Skeletal muscle cell (primary cell): ENCODE results near the gene SLC25A26.

Source experiments
- DNase-seq: peaks from one replicate; pipeline ENCODE4 v3.0.0-alpha.2; 2010; ENCODE audit warnings: low read depth
- H3K4me3 ChIP-seq: 2 replicates; pipeline ENCODE4 v1.5.1; 2011; ENCODE audit warnings: low read depth, mild to moderate bottlenecking, control low read depth, low read length, moderate library complexity

SLC25A26 gene

DNA sequence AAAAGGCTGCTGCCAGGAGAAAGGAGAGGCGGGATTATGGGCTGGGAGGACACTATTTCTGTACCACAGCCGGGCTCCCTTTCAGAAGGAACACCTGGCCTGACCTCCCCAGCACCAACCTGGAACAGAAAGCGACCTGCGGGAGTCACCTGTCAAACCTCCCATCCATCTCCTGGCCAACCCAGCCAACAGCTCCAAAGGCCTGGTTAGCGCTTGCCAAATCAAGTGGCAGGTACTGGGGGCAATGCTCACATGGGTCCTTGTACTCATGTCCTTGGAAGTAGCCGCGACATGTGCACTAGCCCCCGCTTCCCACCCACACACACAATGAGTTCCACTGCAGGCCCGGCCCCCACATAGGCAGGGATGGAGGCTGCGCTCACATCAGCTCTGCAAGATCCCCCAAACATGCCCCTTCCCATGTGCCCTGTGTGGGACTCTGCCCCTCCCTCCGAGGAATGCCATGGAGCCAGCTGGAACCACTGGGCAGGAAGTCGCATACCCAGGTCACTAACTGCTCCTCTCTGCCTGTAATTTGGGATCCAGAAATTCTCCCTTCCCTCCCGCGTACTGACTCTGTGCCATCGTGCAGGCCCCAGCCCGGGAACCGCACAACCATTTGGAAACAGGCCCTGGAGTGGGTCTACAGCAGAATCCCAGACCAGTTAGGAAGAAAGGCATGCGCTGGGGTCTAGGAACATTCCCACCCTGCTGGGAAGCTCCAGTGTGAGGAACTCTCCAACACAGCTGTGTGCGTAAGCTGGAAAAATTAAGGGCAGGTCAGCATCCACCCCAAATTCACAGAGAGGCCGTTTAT is 181.1 kb downstream of the SLC25A26 start:
- H3K4me3 ChIP-seq, result no peak overlapping the region
- no peak for DNase-seq

DNA sequence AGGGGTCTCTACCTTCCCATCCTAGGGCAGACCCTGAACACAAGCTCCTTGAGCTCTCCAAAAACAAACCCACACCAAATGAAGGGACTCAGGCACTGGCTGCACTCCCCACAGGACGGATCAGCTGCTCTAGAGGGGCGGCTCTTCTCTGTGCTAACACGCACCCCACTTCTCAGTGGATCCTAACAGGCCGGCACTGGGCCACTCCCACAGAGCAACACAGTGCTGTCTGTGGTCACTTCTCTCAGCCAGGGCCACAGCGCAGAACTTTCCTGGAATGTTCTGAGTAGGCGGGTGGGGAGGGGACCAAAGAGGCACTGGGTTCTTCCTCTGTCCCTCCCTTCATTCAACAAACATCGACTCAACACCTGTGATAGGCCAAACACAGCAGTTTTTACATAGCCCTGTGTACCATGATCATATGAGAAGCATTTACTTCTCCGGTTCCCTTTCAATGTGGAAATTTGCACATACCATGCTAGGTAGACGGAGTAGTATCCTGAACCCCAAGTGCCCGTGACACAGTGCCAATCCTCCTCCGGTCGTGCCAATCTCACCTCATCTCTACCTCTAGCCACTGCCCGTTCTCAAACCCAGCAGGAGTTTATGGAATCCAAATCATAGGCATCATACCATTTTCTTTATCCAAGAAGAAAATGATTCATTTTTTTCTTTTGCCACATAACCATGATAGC is 181.9 kb downstream of the SLC25A26 start:
- DNase-seq, result no peak

DNA sequence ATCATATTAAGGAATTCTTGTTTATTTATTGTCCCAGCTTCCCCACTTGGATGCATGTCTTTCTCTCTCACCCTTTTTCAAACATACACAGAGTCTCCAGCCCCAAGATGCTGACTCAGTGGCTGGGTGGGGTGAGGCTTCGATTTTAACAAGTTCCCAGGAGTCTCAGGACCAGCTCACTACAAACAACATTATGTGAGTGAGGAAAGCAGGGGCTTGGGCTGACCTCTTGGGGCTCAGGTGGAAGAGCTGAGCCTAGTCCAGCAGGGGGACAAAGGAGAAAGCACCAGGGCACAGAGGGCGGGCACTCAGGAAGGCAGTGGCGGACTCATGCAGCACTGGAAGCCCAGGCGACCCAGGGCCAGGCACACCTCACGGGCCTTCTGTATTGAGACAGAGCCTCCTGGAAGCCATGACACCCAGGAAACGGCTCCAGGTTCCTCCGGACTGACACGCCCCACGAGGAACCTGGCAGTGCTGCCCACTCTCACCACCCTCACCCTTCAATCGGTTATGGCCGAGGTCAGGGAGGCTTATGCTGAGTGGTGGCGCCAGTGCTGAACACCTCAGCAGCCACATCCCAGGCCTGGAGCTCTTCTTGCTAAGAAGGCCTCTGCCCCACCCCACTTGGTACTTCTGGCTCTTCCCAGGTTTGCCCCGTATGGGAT is 182.7 kb downstream of the SLC25A26 start:
- H3K4me3 ChIP-seq, result no peak overlapping the region
- no peak for DNase-seq

More for the DNA sequence above, 181.9 kb downstream of the SLC25A26 start:
- H3K4me3 ChIP-seq, result no peak overlapping the region

DNA sequence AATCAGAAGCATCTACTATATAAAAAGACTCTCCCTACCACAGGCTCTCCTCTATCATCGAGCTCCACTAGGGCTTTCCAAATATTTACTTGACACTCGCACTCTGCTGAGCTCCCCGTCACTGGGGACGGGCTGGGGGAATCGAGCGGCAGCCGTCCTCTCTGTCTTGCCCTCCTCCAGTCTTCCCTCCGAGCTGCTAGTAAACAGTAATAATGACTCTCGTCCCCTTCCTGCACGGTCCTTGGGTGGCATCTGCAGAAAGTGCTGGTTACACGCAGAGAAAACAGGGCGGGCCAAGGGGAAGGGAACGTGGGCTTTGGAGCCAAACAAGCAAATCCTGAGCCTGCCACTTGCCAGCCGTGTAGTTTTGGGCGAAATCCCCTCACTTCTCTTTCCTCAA is 183.4 kb downstream of the SLC25A26 start:
- no peak for DNase-seq
- H3K4me3 ChIP-seq, result no peak overlapping the region

DNA sequence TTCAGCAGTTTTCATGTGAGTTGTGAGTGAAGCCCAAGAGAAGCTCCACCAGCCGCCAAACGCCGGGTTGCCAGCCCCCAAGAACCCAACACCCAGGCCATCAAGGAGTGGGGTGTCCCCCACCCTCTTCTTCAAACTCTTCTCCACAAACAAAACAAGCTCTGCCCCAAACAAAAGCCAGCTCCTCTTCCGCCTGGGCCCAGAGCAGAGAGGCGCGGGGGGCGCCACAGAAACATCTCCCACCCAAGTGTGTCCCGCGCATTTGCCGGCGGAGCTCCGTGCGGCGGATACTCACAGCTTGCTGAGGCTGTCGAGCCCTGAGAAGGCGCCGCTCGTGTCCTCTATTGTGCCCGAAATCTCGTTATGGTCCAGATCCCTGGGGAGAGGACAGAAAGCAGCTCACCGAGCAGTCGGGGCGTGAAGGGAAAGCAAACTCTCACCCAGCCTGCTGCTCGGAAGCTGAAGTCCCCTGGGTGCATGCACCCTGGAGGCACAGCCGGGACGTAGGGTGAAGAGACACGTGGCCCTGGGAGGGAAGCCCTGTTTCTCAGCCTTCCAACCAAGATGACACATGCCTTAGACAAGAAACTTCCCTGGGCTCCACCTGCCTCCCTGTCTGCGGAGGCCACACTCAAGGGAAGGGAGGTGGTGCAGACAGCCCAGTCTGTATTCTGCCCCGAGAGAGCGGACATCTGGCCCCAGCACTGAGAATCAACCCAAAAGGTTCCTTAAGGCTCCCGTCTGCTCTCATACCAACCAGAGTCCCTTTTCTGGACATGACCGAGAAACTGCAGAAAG is 184.3 kb downstream of the SLC25A26 start:
- no peak overlapping the region for H3K4me3 ChIP-seq
- DNase-seq, result no peak

DNA sequence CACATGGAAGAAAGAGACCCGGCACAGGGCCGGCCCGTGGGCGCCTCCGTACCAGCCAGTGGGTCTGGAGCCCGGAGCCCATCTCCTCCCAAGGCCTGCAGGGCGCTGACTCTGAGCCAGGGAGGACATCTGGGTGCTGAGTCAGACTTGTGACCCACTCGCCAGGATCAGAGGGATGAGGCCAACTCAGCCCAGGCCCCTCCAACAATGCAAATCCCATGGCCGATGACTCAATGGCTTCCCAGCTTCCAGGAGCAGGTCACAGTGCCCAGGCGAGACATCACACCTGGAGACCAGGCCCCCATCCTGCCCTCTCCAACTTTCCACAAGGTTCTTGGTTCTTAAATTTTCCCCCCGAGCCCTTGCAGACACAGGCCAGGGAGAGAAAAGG is 184.9 kb downstream of the SLC25A26 start:
- H3K4me3 ChIP-seq, result no peak overlapping the region
- no peak for DNase-seq

DNA sequence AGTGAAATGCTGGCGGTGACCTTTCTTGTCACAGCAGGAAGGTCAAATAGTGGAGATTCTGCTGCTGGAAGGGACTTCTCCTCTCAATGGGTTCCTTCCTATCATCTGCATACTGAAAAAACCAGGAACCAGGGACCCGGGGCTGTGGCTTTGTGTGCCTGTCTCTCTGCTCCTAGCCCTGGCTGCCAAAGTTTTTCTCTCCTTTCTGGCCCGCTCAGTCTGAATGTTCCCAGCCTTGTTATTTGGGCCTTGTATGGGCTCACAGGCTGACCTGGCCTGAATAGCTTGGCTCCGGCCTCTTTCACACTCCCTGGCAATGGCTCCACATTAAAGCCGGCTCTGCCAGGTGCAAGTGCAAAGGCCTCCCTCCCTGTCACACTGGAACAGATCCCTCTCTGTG is 185.4 kb downstream of the SLC25A26 start:
- no peak overlapping the region for H3K4me3 ChIP-seq
- no peak for DNase-seq

DNA sequence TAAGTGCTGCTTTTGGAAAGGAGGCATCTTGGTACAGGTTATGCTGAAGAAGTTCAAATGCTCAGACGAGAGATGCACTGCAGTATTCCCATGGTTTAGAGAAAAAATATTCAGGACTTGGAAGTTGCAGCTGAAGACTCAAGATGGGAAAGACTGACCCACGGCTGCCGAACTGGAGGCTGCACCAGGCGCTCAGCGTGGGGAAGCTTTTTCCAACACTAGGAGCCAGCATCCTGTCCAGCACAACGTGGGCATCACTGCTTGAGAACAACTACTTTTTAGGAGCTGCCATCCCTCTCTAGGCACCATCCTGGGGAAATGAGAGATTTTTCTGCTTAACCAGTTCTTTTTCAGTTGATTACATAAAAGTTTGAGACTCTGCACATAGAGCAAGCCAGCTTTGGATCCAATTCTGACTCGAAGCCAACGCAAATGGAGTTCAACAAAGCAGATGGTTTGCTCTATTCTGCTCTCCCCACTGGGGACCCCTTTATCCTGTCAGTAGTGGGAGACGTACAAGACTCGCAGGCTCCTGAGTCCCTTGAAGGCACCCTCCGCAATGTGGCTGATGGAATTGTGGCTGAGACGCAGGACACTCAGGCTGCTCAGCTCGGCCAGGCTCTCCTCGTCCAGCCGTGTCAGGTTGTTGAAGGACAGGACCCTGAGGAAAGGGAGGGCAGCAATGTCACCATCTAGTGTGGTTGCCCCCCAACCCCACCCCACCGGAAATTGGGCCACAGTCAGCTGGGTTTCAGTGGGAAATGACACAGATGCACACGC is 186.2 kb downstream of the SLC25A26 start:
- no peak for DNase-seq
- no peak overlapping the region for H3K4me3 ChIP-seq

DNA sequence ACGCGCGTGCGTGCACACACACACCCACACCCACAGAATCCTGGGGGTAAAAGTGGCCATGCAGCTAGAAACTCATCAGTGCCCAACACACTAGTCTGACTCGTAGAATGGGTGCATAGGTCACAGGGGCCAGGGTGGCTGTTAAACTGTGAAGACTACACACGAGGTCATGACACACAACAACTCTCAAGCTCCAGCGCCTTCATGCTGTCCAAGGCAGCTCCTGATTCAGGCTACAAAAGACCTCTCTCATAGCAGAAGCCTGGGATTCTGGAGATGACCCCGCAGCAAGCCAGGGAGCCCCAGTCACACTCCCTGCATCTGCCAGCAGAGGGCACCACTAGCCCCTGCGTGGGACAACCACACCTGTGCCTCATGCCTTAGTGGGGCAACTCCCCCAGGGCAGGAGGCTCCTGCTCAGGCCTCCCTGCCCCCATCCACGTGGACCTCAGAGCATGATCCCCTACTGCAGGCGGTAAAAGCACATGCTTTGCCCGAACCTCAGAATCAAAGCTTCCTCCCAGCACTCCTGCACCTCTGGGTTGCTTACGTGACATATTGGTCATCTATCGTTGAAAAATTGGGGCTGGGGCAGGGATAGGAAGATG is 186.9 kb downstream of the SLC25A26 start:
- DNase-seq, result no peak
- H3K4me3 ChIP-seq, result no peak overlapping the region

DNA sequence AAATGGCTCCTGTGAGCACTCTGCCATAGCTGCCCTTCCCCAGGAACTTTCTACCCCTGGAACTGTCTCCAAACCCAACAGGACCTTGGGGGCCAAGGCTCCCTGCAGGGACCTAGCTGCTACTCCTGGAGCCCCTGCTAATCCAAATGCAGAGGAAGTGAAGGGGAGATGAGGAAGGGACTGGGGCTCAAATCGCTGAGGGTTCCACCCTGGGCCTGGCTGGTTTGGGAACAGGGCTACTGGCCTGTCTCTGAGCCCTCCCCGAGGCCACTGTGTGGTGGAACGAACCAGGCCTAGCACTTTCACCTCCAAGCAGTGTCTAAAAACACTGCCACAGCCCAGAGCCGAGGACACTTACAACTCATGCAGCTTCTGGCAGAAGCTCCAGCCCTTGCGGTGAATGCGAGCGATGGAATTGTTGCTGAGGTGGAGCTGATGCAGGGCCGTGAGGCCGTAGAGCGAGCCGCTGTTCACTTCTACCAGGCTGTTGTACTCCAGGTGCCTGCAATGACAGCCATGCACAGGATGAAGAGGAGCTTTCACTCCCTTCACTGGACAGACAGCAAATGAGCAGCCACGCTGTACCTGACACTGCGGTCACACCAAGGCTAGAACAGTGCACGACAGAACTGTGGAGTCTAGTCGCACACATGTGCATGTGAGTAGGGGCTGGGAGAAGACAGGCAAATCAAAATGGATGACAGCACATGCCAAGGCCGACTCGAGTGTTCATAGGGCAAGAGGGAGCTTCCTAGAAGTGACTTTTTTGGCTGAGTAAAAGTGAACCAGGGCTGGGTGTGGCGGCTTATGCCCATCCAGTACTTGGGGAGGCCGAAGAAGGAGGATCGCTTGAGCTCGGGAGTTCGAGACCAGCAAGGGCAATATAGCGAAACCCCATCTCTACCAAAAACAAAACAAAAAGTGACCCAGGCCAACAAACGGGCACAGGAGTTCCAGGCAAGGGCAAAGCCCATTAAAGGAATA is 189.3 kb downstream of the SLC25A26 start:
- no peak for DNase-seq
- no peak overlapping the region for H3K4me3 ChIP-seq

DNA sequence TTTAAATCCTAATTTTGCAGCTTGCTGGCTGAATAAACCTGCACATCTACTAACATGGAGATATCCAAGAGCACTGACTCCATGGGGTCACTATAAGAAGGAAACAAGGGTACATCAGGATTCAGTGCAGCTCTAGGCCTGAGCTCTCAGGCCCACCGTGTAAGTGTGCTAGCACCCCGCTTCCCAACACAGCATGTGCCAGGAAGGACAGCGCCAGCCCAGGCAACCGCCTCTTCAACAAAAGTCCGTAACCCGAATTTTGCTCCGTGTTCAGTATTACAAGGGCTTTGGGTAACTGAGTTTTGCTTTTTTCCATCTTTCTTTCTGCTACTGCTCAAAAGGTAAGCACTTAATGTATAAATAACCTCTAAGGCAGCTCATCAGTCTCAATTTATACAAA is 190.2 kb downstream of the SLC25A26 start:
- no peak overlapping the region for H3K4me3 ChIP-seq
- DNase-seq, result no peak

DNA sequence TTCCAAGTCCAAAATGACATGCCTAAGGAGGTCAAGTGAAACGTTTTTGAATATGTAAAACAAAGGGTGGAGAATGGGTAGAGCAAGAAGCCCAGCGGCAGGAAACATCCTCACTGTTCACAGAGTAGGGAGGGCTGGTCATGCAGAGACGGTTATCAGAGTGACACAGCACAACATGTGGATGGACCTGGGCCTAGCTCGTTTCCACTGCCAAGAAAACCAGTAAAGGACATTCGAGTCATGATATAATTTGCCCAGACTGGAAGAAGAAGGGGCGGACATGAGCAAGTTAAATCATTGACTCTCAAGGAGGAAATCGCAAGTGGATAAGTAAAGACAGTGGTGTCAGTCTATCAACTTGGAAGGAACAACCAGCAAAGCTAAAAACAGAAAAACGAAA is 190.7 kb downstream of the SLC25A26 start:
- H3K4me3 ChIP-seq, result no peak overlapping the region
- no peak for DNase-seq

DNA sequence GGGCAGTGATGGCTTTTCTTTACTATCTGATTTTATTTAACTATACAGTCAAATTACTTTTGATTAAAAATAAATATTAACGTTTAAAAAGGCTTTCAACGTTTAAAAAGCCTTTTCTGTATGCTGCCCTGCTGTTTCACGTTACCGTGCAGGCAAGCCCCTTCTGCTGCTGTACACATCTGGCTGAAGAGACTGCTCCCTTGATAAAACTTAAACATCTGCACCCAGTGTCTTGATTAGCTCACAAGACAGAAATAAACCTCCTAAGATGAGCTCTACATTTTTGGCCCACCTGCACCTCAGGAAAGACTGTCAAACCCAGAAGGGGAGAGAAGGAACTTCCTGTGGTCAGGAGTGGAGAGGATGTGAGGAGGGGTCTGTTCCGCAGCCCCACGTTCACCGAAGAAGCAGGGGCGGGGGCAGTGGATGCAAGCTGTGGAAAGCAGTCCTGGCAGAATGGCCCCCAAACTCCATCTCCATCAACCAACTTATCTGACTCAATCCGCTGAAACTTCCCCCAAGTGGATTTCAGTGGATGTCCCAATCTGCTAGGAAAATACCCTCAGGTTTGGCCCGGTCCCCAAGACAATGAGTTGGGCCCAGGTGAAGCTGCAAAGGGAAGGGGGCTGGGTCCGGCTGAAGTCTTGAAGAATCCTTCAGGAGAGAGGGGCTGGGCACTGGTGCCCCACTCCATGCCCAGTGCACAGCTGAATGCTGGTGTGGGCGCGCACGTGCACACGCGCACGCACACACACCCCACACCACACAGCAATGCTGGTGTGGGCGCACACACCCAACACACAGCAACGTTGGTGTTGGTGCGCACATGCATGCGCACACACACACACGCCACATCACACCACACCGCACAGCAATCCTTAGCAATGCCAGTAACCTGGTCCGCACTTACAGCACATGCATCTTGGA is 191.4 kb downstream of the SLC25A26 start:
- DNase-seq, result no peak

DNA sequence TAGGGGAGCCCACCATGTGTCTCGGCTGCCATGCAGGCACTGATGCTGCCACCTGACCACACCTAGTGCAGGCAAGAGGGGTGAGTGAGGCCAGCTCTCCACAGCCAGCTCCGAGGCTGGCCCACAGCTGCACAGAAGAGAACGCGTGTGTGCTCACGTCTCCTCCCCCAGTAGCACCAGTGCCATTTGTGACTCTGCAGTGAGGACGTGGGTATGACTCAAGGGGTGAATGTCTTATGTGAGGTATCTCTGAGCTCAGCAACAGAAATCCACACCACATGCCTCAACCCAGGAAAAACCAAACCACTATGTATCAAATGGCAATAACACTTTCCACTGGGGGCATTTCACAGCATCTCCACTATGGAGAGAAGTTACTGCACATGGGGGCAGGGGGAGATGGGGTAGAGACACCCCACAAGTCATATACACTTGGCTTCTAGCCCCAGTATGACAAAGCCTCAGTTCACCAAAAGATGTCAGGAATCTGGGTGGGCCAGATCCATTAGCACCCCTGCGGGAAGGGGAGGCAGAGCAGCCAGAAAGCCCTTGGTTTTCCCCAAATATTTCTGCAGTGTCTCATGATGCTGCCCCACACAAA is 192.4 kb downstream of the SLC25A26 start:
- no peak overlapping the region for H3K4me3 ChIP-seq
- DNase-seq, result peak; percentile 82

More for the DNA sequence above, 191.4 kb downstream of the SLC25A26 start:
- no peak overlapping the region for H3K4me3 ChIP-seq

DNA sequence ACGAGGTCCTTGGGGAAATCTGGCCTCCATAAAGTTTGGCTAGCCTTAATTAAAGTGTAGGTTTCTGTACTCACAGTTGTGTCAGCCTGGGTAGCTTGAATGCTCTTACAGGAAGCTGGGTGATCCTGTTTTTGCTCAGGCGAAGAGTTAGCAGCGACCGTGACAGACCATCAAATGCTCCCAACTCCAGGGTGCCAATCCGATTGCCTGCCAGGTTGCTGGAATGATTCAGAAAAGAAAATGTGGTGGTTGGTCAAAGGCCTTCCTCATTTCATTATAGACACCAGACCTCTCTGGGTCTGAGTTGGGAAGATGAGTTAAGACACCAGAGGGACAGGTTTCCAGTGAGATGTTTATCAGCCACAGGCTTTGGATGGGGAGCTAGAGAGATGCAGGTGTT is 194.0 kb downstream of the SLC25A26 start:
- no peak for DNase-seq
- H3K4me3 ChIP-seq, result no peak overlapping the region

DNA sequence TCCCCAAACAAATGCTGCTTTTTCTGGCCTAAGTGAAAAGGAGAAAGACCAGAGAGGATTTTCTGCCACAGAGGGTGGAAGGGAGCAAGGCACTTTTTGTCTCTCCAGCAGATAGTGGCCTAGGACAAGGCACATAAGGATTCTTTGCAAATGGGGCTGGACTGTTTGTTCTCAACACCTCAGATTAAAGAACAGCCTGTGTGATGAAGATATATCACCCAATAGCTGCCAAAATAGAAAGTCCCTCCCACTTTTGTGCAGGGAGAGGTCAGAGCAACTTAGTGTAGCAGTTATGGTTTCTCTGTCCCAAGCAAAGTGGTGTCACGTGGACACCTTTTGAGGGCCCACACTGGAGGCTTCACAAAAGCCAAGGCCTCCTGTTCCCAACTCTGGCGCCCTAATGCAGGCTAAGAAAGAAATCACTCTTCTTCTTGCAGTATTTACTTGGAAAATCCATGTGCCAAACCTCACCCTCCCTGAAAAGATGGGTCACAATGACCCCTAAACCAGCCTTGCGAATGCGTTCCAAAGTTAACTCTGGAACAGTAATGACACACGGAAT is 195.1 kb downstream of the SLC25A26 start:
- DNase-seq, result no peak
- H3K4me3 ChIP-seq, result no peak overlapping the region
